Esophagus muscularis mucosa (tissue), 4 donors: ENCODE measurements around the gene GBF1. TPM values are rescaled to one million over a fixed set of nuclear protein-coding genes. Genes with fewer than 3 reads are reported as not detected.

ENCODE experiments used
- total RNA-seq, 4 donors: library from RNA; depleted of rRNA; stranded (reverse); fragments of >200 nt; gene quantifications; one replicate each; pipeline versions ENCODE4 v1.1.0 to v1.2.1, GENCODE V29; 2016

Gene GBF1
- total RNA-seq, 4 donors from 2014 or later: 33.1 to 52.4 (median 40.0) TPM

Other genes starting within 250 kb of the GBF1 start
- gene ARMH3, start 189.4 kb upstream of the GBF1 start, total RNA-seq: 10 to 100 TPM; 12.9 to 19.3 (median 16.2) TPM
- 10 to 100 TPM; 21.2 to 40.0 (median 28.2) TPM for gene HPS6, start 180.2 kb upstream of the GBF1 start, total RNA-seq
- gene LDB1, start 125.2 kb upstream of the GBF1 start, total RNA-seq: 10 to 100 TPM; 59.4 to 79.7 (median 65.6) TPM
- 10 to 100 TPM; 10.8 to 49.5 (median 20.9) TPM for gene PPRC1, start 112.5 kb upstream of the GBF1 start, total RNA-seq
- 10 to 100 TPM; 28.7 to 83.8 (median 48.5) TPM for gene NOLC1, start 93.1 kb upstream of the GBF1 start, total RNA-seq
- under 1 TPM in 1 of 4 donors, not detected in 3; 0.19 TPM for gene ELOVL3, start 19.2 kb upstream of the GBF1 start, total RNA-seq
- gene PITX3, start 4.0 kb upstream of the GBF1 start, total RNA-seq: not detected
- 10 to 100 TPM; 18.7 to 47.0 (median 41.2) TPM for gene NFKB2, start 150.2 kb downstream of the GBF1 start, total RNA-seq
- 100 to 1,000 TPM in 2 of 4 donors, 10 to 100 TPM in 2; 88.0 to 268 (median 108) TPM for gene PSD, start 173.3 kb downstream of the GBF1 start, total RNA-seq
- 10 to 100 TPM; 19.5 to 45.9 (median 29.0) TPM for gene FBXL15, start 175.3 kb downstream of the GBF1 start, total RNA-seq
- gene CUEDC2, start 187.0 kb downstream of the GBF1 start, total RNA-seq: 10 to 100 TPM; 61.0 to 92.7 (median 71.2) TPM
- gene C10orf95, start 206.0 kb downstream of the GBF1 start, total RNA-seq: 1 to 10 TPM in 1 of 4 donors, not detected in 3; 1.0 TPM